ENCODE measurements around the gene MDGA2.
A peak's percentile ranks its signal among the peaks of the same experiment; 100 is the strongest.
"Not testable (repeated sequence)": the region's sequence is repeated elsewhere in the genome, so short reads cannot be mapped to it uniquely, and the experiment has no call there.

Gene MDGA2

DNA sequence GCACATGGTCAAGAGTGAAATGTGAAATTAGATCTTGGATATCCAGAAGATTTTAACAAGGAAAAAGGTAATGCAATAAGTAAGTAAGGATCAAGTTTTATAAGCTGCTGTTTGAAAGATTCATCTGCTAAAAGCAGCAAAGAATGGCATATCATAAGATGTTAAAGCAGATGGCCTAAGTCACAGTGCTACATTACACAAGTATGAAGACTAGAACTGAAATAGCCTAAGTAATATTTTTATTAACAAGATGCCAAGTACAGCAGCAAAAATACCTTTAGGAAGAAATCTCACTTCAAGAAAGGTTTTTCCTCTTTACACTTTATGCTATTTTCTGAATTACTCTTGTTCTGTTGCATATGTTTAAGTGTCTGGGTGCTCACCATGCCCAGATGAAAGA lies 414.1 kb downstream of the MDGA2 start:
- no peaks in the 10 kb centered on the region for H3K9me3 ChIP-seq (ENCODE audit: low read depth, low read length)
- H3K36me3 ChIP-seq (ENCODE audit: insufficient read depth, low read length) = no peaks in the 10 kb centered on the region
- no peak overlapping the region for H3K27ac ChIP-seq
- DNase-seq (ENCODE audit: low read depth, low spot score) = no peak
- TF ChIP-seq FOXP2 (optimal IDR thresholded peaks at IDR 0.05; ENCODE audit: control extremely low read depth, extremely low read length, insufficient read depth) (no peak), EZH2 (IDR thresholded peaks at IDR 0.05) (no peak), POLR2AphosphoS5 (IDR thresholded peaks at IDR 0.05; ENCODE audit: borderline replicate concordance, low read depth, low read length) (no peak)
- H3K9ac ChIP-seq (ENCODE audit: insufficient read length) = no peak overlapping the region
- no peak overlapping the region for H3K4me3 ChIP-seq

DNA sequence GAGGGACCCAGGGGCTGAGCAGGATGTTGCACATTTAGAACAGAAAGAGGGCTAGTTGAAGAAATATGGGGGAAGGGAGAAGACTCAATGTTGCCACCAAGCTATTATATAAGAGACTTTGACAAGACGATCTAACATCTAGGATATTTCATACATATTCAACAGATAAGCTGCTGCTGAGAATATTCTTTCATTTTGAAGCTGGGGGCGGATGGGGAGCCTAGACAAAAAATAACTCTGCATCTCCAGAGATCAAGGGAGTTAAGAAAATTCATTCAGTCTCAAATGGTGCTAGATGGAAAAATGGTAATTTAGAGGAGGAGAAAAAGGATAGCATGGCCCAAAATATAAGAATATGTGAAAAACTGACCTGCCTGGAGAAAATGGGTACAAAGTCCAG lies 415.6 kb downstream of the MDGA2 start:
- DNase-seq (ENCODE audit: low read depth, low spot score) = no peak
- TF ChIP-seq FOXP2 (optimal IDR thresholded peaks at IDR 0.05; ENCODE audit: control extremely low read depth, extremely low read length, insufficient read depth) = no peak
- TF ChIP-seq EZH2 (IDR thresholded peaks at IDR 0.05) = no peak
- no peak for TF ChIP-seq POLR2AphosphoS5 (IDR thresholded peaks at IDR 0.05; ENCODE audit: borderline replicate concordance, low read depth, low read length)
- Histone ChIP-seq H3K9ac (ENCODE audit: insufficient read length) (no peak overlapping the region), H3K36me3 (ENCODE audit: insufficient read depth, low read length) (no peaks in the 10 kb centered on the region), H3K4me3 (no peak overlapping the region), H3K27ac (no peak overlapping the region), H3K9me3 (ENCODE audit: low read depth, low read length) (no peaks in the 10 kb centered on the region)

DNA sequence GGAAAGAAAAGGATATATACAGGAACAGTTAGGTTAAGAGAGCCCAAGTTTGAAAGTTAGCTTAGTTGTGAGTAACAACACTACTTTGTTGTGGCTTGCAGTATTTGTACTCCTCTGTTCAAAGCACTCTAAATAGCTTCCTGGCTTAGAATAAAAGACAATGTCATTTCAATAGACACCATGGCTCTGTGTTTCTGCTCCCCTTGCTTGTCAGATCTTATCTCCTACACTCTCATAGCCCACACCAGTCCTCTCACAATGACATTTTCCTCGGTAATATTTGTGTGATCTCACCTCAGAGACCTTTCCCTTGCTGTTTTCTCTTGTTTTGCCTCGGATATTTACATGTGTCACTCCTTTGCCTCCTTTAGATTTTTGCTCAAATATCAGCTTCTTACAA lies 418.4 kb downstream of the MDGA2 start:
- H3K4me3 ChIP-seq = no peak overlapping the region
- H3K9me3 ChIP-seq (ENCODE audit: low read depth, low read length) = no peaks in the 10 kb centered on the region
- no peaks in the 10 kb centered on the region for H3K36me3 ChIP-seq (ENCODE audit: insufficient read depth, low read length)
- TF ChIP-seq EZH2 (IDR thresholded peaks at IDR 0.05) = no peak
- TF ChIP-seq POLR2AphosphoS5 (IDR thresholded peaks at IDR 0.05; ENCODE audit: borderline replicate concordance, low read depth, low read length) = no peak
- no peak for TF ChIP-seq FOXP2 (optimal IDR thresholded peaks at IDR 0.05; ENCODE audit: control extremely low read depth, extremely low read length, insufficient read depth)
- H3K27ac ChIP-seq = no peak overlapping the region
- H3K9ac ChIP-seq (ENCODE audit: insufficient read length) = no peak overlapping the region
- DNase-seq (ENCODE audit: low read depth, low spot score) = no peak

DNA sequence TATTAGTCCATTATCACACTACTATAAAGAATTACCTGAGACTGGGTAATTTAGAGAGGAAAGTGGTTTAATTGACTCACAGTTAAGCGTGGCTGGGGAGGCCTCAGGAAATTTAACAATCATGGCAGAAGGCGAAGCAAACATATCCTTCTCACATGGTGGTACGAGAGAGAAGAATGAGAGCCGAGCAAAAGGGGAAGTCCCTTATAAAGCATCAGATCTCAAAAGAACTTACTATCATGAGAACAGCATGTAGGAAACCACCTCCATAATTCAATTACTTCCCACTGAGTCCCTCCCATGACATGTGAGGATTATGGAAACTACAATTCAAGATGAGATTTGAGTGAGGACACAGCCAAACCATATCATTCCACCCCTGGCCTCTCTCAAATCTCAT lies 422.6 kb downstream of the MDGA2 start:
- no peak for TF ChIP-seq FOXP2 (optimal IDR thresholded peaks at IDR 0.05; ENCODE audit: control extremely low read depth, extremely low read length, insufficient read depth)
- TF ChIP-seq POLR2AphosphoS5 (IDR thresholded peaks at IDR 0.05; ENCODE audit: borderline replicate concordance, low read depth, low read length) = no peak
- no peak for TF ChIP-seq EZH2 (IDR thresholded peaks at IDR 0.05)
- no peaks in the 10 kb centered on the region for H3K36me3 ChIP-seq (ENCODE audit: insufficient read depth, low read length)
- no peaks in the 10 kb centered on the region for H3K9me3 ChIP-seq (ENCODE audit: low read depth, low read length)
- H3K9ac ChIP-seq (ENCODE audit: insufficient read length) = no peak overlapping the region
- no peak overlapping the region for H3K27ac ChIP-seq
- H3K4me3 ChIP-seq = no peak overlapping the region
- no peak for DNase-seq (ENCODE audit: low read depth, low spot score)

DNA sequence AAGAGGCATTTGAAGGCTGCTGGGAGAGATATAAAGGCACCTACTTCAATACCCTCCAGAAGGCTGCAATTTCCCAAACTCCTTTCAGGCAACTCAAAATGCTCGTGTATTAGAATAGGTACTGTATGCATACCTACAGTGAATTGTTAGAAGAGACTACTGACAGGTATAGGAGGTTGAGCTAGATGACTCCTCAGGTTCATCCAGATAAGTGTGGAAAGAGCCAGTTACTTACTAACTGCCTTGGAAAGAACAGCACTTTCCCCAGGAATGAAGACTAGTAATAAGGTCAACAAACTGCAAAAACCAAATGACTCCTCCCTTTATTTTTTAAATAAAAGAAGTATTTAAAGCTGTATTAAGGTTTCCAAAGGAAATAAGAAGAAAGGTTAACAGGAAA lies 429.0 kb downstream of the MDGA2 start:
- TF ChIP-seq EZH2 (IDR thresholded peaks at IDR 0.05) = no peak
- no peak overlapping the region for H3K4me3 ChIP-seq
- H3K27ac ChIP-seq = no peak overlapping the region
- H3K9me3 ChIP-seq (ENCODE audit: low read depth, low read length) = no peaks in the 10 kb centered on the region
- H3K9ac ChIP-seq (ENCODE audit: insufficient read length) = no peak overlapping the region
- DNase-seq (ENCODE audit: low read depth, low spot score) = no peak
- no peaks in the 10 kb centered on the region for H3K36me3 ChIP-seq (ENCODE audit: insufficient read depth, low read length)

DNA sequence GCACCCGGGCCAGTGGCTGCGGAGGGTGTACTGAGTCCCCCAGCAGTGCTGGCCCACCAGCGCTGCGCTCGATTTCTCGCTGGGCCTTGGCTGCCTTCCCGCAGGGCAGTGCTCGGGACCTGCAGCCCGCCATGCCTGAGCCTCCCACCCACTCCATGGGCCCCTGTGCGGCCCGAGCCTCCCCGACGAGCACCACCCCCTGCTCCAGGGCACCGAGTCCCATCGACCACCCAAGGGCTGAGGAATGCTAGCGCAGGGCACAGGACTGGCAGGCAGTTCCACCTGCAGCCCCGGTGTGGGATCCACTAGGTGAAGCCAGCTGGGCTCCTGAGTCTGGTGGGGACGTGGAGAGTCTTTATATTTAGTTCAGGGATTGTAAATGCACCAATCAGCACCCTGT lies 432.8 kb downstream of the MDGA2 start:
- not testable (repeated sequence) for DNase-seq (ENCODE audit: low read depth, low spot score); H3K27ac ChIP-seq; H3K9me3 ChIP-seq (ENCODE audit: low read depth, low read length)

DNA sequence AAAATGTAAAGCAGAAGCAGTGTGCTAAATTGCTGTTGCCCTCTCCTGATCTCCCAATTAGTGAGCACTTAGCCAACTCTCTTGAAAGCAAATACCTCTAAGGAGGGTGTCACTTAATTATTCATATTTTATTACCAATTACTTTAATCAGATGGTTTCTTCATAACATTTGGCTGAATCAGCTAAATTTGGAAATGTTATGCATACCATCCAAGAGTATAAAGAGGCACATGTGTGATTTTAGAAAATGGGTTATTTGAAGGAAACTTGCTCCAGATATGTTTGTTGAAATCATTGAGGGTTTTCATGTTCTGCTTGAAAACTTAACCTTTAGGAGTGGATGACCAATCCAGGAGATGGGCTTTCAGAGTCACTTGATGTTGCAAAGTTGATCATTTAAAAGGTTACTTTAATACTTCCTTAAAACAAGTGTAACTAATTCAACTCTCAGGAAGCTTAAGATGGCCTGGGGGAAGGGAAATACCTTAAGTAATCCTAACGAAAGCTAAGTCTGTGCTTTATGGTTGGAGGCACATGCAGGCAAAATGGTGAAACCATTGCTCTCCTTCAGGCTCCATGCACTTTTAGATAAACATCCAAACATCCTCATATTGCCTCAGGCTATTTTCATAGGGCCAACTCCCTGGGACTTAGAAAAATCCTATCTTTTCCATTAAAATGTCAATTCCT lies 434.5 kb downstream of the MDGA2 start:
- H3K9me3 ChIP-seq (ENCODE audit: low read depth, low read length) = no peaks in the 10 kb centered on the region
- H3K4me3 ChIP-seq = peak overlapping the region; percentile 37
- no peak for TF ChIP-seq FOXP2 (optimal IDR thresholded peaks at IDR 0.05; ENCODE audit: control extremely low read depth, extremely low read length, insufficient read depth)
- peak; percentile 51; the same call in 1 of the 2 replicates for TF ChIP-seq POLR2AphosphoS5 (IDR thresholded peaks at IDR 0.05; ENCODE audit: borderline replicate concordance, low read depth, low read length)
- H3K9ac ChIP-seq (ENCODE audit: insufficient read length) = no peak overlapping the region
- peak overlapping the region; percentile 72 for H3K27ac ChIP-seq
- no peaks in the 10 kb centered on the region for H3K36me3 ChIP-seq (ENCODE audit: insufficient read depth, low read length)
- DNase-seq (ENCODE audit: low read depth, low spot score) = peak; percentile 94

More for the DNA sequence above, 432.8 kb downstream of the MDGA2 start:
- H3K4me3 ChIP-seq; H3K36me3 ChIP-seq (ENCODE audit: insufficient read depth, low read length); H3K9ac ChIP-seq (ENCODE audit: insufficient read length): not testable (repeated sequence)

DNA sequence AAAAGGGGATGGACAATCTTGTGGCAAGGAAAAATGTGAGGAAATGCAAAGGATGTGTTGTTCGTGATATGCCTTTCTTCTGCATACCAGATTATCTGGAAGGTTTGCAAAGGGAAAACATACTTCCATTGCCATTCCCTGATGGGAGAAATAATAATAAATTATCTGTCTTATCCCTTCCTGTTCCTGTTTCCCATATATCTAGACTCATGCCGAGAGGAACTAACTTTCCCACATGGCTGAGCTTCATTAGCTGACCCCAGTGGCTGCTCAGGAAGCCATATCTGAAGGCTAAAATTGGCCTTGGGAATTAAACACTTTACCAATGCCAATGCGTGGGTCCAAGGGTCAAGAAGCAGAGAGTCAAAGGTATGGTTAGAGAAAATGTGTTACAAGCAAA lies 439.8 kb downstream of the MDGA2 start:
- no peaks in the 10 kb centered on the region for H3K36me3 ChIP-seq (ENCODE audit: insufficient read depth, low read length)
- H3K4me3 ChIP-seq = no peak overlapping the region
- no peaks in the 10 kb centered on the region for H3K9me3 ChIP-seq (ENCODE audit: low read depth, low read length)
- TF ChIP-seq POLR2AphosphoS5 (IDR thresholded peaks at IDR 0.05; ENCODE audit: borderline replicate concordance, low read depth, low read length) (no peak), FOXP2 (optimal IDR thresholded peaks at IDR 0.05; ENCODE audit: control extremely low read depth, extremely low read length, insufficient read depth) (no peak), EZH2 (IDR thresholded peaks at IDR 0.05) (no peak)
- peak overlapping the region; percentile 33; the same call in 1 of the 2 replicates for H3K27ac ChIP-seq
- no peak overlapping the region for H3K9ac ChIP-seq (ENCODE audit: insufficient read length)
- no peak for DNase-seq (ENCODE audit: low read depth, low spot score)

DNA sequence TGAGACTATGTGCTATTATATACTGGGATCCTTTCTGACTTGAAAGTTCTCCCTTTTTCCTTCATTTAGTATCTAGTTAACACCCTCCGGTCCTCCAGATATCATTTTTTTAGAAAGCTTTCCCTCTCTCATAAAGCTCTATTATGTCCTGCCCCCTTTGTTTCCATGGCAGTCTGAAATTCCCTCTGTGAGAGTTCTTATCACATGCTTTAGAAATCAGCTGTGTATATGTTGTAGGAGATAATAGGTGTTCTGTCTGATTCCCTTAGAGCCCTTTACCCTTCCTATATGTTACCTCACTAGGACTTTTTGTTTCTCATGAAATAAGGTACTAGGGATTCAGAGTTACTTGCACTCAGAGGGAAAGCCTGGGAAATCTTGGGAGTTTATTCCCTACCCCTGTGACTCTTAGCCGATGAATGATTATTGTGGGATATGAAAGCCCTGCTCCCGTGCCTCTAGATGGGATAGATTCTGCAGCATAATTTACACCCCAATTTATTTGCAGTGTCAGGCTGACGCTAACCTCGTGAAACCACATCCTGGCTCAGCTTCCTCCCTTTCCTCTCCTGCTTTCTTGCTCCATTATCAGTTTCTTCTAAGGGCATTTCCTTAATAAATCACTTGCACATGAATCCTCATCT lies 448.4 kb downstream of the MDGA2 start:
- H3K27ac ChIP-seq = peak overlapping the region; percentile 88
- H3K36me3 ChIP-seq (ENCODE audit: insufficient read depth, low read length) = no peaks in the 10 kb centered on the region
- H3K9ac ChIP-seq (ENCODE audit: insufficient read length) = no peak overlapping the region
- peak overlapping the region; percentile 64 for H3K4me3 ChIP-seq
- H3K9me3 ChIP-seq (ENCODE audit: low read depth, low read length) = no peaks in the 10 kb centered on the region
- DNase-seq (ENCODE audit: low read depth, low spot score) = peak; percentile 89
- TF ChIP-seq POLR2AphosphoS5 (IDR thresholded peaks at IDR 0.05; ENCODE audit: borderline replicate concordance, low read depth, low read length) (peak; percentile 44; the same call in 1 of the 2 replicates), FOXP2 (optimal IDR thresholded peaks at IDR 0.05; ENCODE audit: control extremely low read depth, extremely low read length, insufficient read depth) (peak; percentile 55), EZH2 (IDR thresholded peaks at IDR 0.05) (no peak)
